AG04449 (cell line): ENCODE results near the gene SCN4B.

Experiments
- CTCF ChIA-PET: fragments of 350-600 bp; formaldehyde crosslinking; extraction: SDS; loops from one replicate; lab custom pipeline; 2021; ENCODE audit warnings: antibody characterized with exemption; lab: Yijun Ruan, JAX
- POLR2A ChIA-PET: fragments of 400-600, 350-600 bp; formaldehyde crosslinking; extraction: SDS; loops from one replicate; lab custom pipeline; 2020; ENCODE audit warnings: antibody characterized with exemption, inconsistent platforms; lab: Yijun Ruan, JAX
- DNase-seq: peaks from one replicate; pipeline ENCODE4 v3.0.0-alpha.2; 2010; ENCODE audit warnings: low read depth, low spot score
- H3K4me3 ChIP-seq: 2 replicates; pipeline ENCODE4 v1.5.1; 2011; ENCODE audit warnings: low read depth, mild to moderate bottlenecking, control low read depth, low read length
- TF ChIP-seq, protein P1 (sequence below): IDR thresholded peaks from one replicate; pipeline ENCODE4 v1.5.1; 2011; ENCODE audit warnings: mild to moderate bottlenecking, moderate library complexity, low read length, control low read depth, inconsistent platforms; ENCODE audit not compliant: insufficient read depth; ENCODE audit errors: missing control alignments

Gene SCN4B

DNA sequence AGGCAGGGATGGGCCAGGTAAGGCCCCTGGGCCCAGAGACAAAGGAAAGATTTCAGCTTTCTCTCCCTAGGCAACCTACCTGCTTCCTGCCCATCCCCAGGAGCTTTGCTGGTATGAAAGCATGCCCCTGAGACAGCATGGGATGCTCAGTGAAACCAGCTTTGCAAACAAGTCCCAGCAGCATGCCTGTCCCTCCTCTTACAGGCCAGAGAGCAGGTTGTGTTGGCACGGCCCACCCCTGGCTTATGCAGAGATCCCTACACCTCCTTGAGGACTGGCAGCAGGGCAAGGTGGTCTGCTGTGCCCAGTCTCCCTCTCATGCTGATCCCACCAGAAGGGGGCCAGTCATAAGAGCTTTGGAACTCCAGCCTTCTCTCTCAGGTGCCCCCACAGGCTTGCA lies 3.1 kb downstream of the SCN4B start:
- TF ChIP-seq, protein P1, sequence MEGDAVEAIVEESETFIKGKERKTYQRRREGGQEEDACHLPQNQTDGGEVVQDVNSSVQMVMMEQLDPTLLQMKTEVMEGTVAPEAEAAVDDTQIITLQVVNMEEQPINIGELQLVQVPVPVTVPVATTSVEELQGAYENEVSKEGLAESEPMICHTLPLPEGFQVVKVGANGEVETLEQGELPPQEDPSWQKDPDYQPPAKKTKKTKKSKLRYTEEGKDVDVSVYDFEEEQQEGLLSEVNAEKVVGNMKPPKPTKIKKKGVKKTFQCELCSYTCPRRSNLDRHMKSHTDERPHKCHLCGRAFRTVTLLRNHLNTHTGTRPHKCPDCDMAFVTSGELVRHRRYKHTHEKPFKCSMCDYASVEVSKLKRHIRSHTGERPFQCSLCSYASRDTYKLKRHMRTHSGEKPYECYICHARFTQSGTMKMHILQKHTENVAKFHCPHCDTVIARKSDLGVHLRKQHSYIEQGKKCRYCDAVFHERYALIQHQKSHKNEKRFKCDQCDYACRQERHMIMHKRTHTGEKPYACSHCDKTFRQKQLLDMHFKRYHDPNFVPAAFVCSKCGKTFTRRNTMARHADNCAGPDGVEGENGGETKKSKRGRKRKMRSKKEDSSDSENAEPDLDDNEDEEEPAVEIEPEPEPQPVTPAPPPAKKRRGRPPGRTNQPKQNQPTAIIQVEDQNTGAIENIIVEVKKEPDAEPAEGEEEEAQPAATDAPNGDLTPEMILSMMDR, result no peak
- ChIA-PET POLR2A (no interaction called here), CTCF (interaction anchor here (0.8 to 5.5 kb wide), 3 partner anchors 21 to 202 kb away, joined by 3 to 38 read pairs (median 3); no protein-coding TSS in a partner anchor)
- H3K4me3 ChIP-seq, result no peak overlapping the region
- DNase-seq, result no peak

DNA sequence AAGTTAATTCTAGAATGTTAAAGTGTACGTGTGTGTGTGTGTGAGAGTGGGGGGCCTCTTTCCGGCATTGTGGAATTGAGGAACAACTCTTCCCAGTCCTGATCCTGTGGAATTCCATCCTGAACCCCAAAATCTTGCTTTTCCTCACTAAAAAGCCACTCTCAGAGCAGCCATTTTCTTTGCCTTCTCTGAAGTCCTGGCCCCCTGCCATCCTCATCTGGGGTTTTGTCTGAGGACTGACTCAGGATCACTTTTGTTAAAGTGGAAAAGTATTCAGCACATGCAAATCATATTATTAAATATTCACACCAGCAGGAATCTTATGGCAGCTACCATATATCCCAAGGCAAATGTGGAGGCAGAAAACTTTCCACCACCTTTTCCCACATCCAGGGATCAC lies 3.8 kb downstream of the SCN4B start:
- H3K4me3 ChIP-seq, result no peak overlapping the region
- POLR2A ChIA-PET, result no interaction called here
- DNase-seq, result no peak
- CTCF ChIA-PET, result interaction anchor here (1.4 to 5.5 kb wide), 2 partner anchors 22 to 203 kb away, joined by 3 to 38 read pairs; no protein-coding TSS in a partner anchor
- TF ChIP-seq, protein P1, result no peak

DNA sequence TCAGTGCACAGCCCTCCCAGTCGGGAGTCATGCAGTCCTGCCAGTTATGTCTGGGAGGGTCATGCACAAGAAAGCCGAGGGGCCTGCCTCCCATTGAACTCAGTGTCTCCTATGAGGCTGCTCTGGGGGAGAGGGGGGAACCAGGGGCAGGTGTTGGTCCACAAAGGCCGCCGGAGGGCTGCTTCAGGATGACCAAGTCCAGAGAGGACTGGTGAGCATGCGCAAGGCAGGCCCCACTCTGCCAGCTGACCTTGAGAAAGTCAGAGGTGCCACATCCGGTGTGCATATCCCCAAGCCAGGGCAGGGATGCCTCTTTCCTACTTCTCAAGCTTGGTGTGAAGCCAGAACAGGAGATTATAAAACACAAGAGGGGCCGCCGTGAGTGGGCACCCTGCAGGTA lies 4.4 kb downstream of the SCN4B start:
- no peak for DNase-seq
- POLR2A ChIA-PET, result no interaction called here
- no peak overlapping the region for H3K4me3 ChIP-seq
- TF ChIP-seq, protein P1, result no peak
- CTCF ChIA-PET, result interaction anchor here (0.6 to 5.6 kb wide), 3 partner anchors 23 to 435 kb away, joined by 3 to 38 read pairs (median 38); no protein-coding TSS in a partner anchor

DNA sequence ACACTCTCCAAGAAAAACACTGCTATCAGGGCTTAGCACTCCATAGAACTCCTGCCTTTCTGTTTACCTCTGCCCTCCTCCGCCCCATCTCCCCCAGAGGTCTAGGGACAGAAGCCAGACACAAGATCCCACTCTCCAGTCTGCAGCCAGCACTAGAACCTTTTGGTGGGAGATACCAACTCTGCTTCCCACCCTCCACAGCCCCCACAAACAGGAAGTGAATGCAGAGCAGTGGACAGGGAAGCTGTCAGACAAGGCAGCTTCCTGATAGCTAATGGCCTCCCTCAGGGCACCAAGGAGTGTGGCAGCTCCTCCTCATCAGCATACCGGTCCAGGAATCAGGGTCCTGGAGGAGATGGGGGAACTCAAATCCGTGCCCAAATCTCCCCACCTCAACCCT lies 5.1 kb downstream of the SCN4B start:
- POLR2A ChIA-PET, result no interaction called here
- no peak for DNase-seq
- H3K4me3 ChIP-seq, result no peak overlapping the region
- CTCF ChIA-PET, result interaction anchor here (0.6 to 5.6 kb wide), 3 partner anchors 23 to 435 kb away, joined by 3 to 38 read pairs (median 38); no protein-coding TSS in a partner anchor
- TF ChIP-seq, protein P1, result no peak

DNA sequence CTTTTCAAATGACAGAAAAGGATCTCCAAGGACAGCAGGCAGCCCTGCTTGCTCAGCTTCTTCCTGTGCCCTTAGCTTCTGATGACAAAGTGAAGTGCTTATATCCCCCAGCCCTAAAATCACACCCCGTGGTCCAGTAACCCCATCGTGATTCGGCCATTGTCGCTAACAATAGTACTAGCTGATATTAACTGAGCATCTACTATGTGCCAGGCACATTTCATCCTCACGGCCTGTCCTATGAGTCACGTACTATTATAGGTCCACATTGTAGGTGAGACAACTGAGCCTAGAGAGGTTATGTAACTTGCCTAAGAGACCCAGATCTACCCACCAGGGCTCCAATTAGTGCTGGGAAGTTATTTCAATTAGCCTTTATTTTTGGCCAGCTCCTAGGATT lies 6.1 kb downstream of the SCN4B start:
- no peak overlapping the region for H3K4me3 ChIP-seq
- ChIA-PET CTCF (interaction anchor here (1.2 to 5.6 kb wide), 4 partner anchors 15 to 207 kb away, joined by 6 to 38 read pairs (median 22); no protein-coding TSS in a partner anchor), POLR2A (no interaction called here)
- DNase-seq, result no peak
- TF ChIP-seq, protein P1, result no peak

DNA sequence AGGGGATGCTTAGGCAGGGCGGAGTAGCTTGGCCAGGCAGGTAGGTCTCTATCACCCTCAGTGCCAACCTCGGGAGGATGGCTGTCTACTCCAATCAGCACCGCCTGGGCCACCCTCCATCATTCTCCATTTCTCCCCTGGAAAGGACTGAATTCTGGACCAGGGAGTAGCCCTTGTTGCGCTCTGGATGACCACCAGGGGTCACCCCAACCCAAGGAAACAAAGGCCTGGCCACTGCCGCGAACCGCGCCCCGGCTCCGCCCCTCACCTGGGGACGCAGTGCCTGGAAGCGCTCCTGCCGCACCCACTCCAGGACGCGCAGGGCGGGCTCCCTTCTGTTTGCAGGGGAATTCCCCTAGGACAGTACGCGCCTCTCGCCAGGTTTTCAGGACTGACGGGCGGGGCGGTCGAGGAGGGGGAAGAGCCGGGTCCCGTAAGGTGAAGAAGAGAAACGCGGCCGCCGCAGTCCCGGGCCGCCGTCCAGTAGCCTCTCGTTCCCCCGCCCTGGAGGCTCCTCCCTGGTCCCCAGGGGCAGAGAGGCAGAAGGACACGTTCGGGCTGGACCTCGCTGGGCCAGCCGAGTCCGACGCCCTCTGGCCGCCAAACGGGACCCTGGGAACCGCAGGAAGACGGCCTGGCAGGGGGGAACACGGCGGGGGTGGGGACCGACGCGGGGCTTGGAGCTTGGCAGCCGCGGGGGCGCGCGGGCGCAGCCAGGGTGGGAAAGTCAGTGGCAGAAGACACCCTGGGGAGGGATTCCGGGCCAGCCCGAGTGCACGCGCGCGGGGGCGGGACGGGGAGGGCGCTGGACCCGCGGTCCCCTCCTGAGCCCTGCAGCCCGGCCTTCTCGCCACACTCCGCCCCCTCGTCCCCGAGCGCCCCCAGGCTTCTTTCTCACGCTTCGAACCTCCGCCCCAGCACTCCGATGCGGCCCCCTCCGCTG lies 7.1 kb downstream of the SCN4B start:
- TF ChIP-seq, protein P1, result peak; percentile 80
- ChIA-PET CTCF (interaction anchor here (0.9 to 5.6 kb wide), 11 partner anchors 14 to 222 kb away, joined by 3 to 63 read pairs (median 5); no protein-coding TSS in a partner anchor), POLR2A (no interaction called here)
- peak overlapping the region; percentile 58 for H3K4me3 ChIP-seq
- no peak for DNase-seq
